HepG2 (cell line): ENCODE measurements around the gene RUNDC1. TPM values are rescaled to one million over a fixed set of nuclear protein-coding genes. Genes with fewer than 3 reads are reported as not detected.

Source experiments
- ARNTL ChIP-seq: sonication (generic); formaldehyde crosslinking; IDR thresholded peaks from 2 replicates; pipeline ENCODE4 v1.4.0; 2020; ENCODE audit warnings: mild to moderate bottlenecking, missing genetic modification reagents
- FOXC1 ChIP-seq: sonication (generic); formaldehyde crosslinking; IDR thresholded peaks from 2 replicates; pipeline ENCODE4 v1.8.0; 2022; ENCODE audit warnings: mild to moderate bottlenecking, missing genetic modification reagents, borderline replicate concordance
- GABPB1 ChIP-seq: IDR thresholded peaks from 2 replicates; pipeline ENCODE4 v1.6.1; 2016; ENCODE audit warnings: mild to moderate bottlenecking, missing genetic modification reagents, moderate library complexity, missing compliant biosample characterization
- KAT8 ChIP-seq: IDR thresholded peaks from 2 replicates; pipeline ENCODE4 v1.6.1; 2016; ENCODE audit warnings: missing genetic modification reagents, missing compliant biosample characterization
- MEIS2 ChIP-seq: sonication (generic); formaldehyde crosslinking; IDR thresholded peaks from 2 replicates; pipeline ENCODE4 v1.9.0; 2021; ENCODE audit warnings: mild to moderate bottlenecking, missing genetic modification reagents
- NONO ChIP-seq, 2 experiments: fragments of 450-650 bp in 1 of 2; sonication (generic) in 1 of 2; formaldehyde crosslinking in 1 of 2; IDR thresholded peaks in 1 of 2; conservative IDR thresholded peaks in 1 of 2; 2 replicates each; pipeline versions ENCODE4 v1.6.1 to v1.8.0; 2017 to 2022; ENCODE audit warnings: mild to moderate bottlenecking in 1 of 2, missing genetic modification reagents in 1 of 2, moderate library complexity in 1 of 2
- NR2F2 ChIP-seq: IDR thresholded peaks from 2 replicates; pipeline ENCODE4 v1.6.1; 2012; ENCODE audit warnings: low read depth, inconsistent platforms, borderline replicate concordance
- POLR2AphosphoS2 ChIP-seq: IDR thresholded peaks from 2 replicates; pipeline ENCODE4 v1.6.1; 2011; ENCODE audit warnings: low read depth, low read length, improper control_type of control experiment
- POLR2AphosphoS5 ChIP-seq: IDR thresholded peaks from 2 replicates; pipeline ENCODE4 v1.6.1; 2012; ENCODE audit warnings: low read depth, low read length
- RARA ChIP-seq: IDR thresholded peaks from 2 replicates; pipeline ENCODE4 v1.6.1; 2016; ENCODE audit warnings: missing genetic modification reagents, missing compliant biosample characterization
- RBFOX2 ChIP-seq: fragments of 200-400 bp; formaldehyde crosslinking; IDR thresholded peaks from 2 replicates; pipeline ENCODE4 v1.6.1; 2017; ENCODE audit warnings: low read depth, mild to moderate bottlenecking, low read length
- RXRA ChIP-seq: sonication (generic); formaldehyde crosslinking; IDR thresholded peaks from 2 replicates; pipeline ENCODE4 v1.5.1; 2020; ENCODE audit warnings: missing genetic modification reagents
- ZBTB42 ChIP-seq: sonication (generic); formaldehyde crosslinking; IDR thresholded peaks from 2 replicates; pipeline ENCODE4 v1.5.0; 2020; ENCODE audit warnings: mild to moderate bottlenecking, missing genetic modification reagents
- ZKSCAN8 ChIP-seq: IDR thresholded peaks from 2 replicates; pipeline ENCODE4 v1.6.1; 2016; ENCODE audit warnings: borderline replicate concordance, missing genetic modification reagents, missing compliant biosample characterization
- ZNF274 ChIP-seq: sonication (generic); formaldehyde crosslinking; IDR thresholded peaks from 2 replicates; pipeline ENCODE4 v1.5.1; 2020; ENCODE audit warnings: mild to moderate bottlenecking, missing genetic modification reagents
- ZNF605 ChIP-seq: sonication (generic); formaldehyde crosslinking; IDR thresholded peaks from 2 replicates; pipeline ENCODE4 v1.8.0; 2022; ENCODE audit warnings: mild to moderate bottlenecking, missing genetic modification reagents
- ZNF607 ChIP-seq: sonication (generic); formaldehyde crosslinking; IDR thresholded peaks from 2 replicates; pipeline ENCODE4 v1.5.1; 2020; ENCODE audit warnings: missing genetic modification reagents, mild to moderate bottlenecking, borderline replicate concordance
- ZNF615 ChIP-seq: sonication (generic); formaldehyde crosslinking; IDR thresholded peaks from 2 replicates; pipeline ENCODE4 v1.5.0; 2020; ENCODE audit warnings: mild to moderate bottlenecking, missing genetic modification reagents, borderline replicate concordance
- ZNF629 ChIP-seq: sonication (generic); formaldehyde crosslinking; conservative IDR thresholded peaks from 2 replicates; pipeline ENCODE4 v1.5.0; 2020; ENCODE audit warnings: missing genetic modification reagents
- ZSCAN31 ChIP-seq: sonication (generic); formaldehyde crosslinking; IDR thresholded peaks from 2 replicates; pipeline ENCODE4 v1.5.0; 2020; ENCODE audit warnings: low read depth, mild to moderate bottlenecking, missing genetic modification reagents
- polyA plus RNA-seq, 8 experiments: library from polyadenylated mRNA; depleted of rRNA in 3 of 8; stranded (reverse) in 7 of 8; unstranded in 1 of 8; fragments of >200 nt; fragmentation: Illumina TruSeq in 4 of 8; extraction: Trizol in 4 of 8; gene quantifications; 2 replicates each; pipeline versions ENCODE4 v1.2.1 to v1.2.3, GENCODE V29; 2011 to 2016; ENCODE audit warnings: low read depth in 4 of 8, missing spikeins in 1 of 8, mixed read lengths in 1 of 8; ENCODE audit not compliant: insufficient read depth in 1 of 8
- total RNA-seq, 5 experiments: library from RNA; depleted of rRNA; stranded (reverse); fragments of >200 nt; fragmentation: Illumina TruSeq; extraction: Trizol; gene quantifications; 2 replicates each; pipeline ENCODE4 v1.2.3, GENCODE V29; 2016; ENCODE audit warnings: low read depth in 1 of 5
- TF ChIP-seq, protein P1 (sequence below): sonication (generic); formaldehyde crosslinking; IDR thresholded peaks from 2 replicates; pipeline ENCODE4 v1.5.0; 2020; ENCODE audit warnings: mild to moderate bottlenecking, missing genetic modification reagents, moderate library complexity
- TF ChIP-seq, protein P2 (sequence below): IDR thresholded peaks from 2 replicates; pipeline ENCODE4 v1.6.1; 2018; ENCODE audit warnings: missing genetic modification reagents, mild to moderate bottlenecking, missing compliant biosample characterization
- TF ChIP-seq, protein P3 (sequence below): IDR thresholded peaks from 2 replicates; pipeline ENCODE4 v1.6.1; 2016; ENCODE audit warnings: missing genetic modification reagents, missing compliant biosample characterization
- TF ChIP-seq, protein P4 (sequence below): sonication (generic); formaldehyde crosslinking; IDR thresholded peaks from 2 replicates; pipeline ENCODE4 v1.5.0; 2020; ENCODE audit warnings: mild to moderate bottlenecking, missing genetic modification reagents, borderline replicate concordance

Gene RUNDC1
- total and polyA plus RNA-seq, 2 of the 13 experiments (the other 11 are each of a cell fraction or from before 2014, with no cell fraction given): 10.3 to 11.4 TPM

DNA sequence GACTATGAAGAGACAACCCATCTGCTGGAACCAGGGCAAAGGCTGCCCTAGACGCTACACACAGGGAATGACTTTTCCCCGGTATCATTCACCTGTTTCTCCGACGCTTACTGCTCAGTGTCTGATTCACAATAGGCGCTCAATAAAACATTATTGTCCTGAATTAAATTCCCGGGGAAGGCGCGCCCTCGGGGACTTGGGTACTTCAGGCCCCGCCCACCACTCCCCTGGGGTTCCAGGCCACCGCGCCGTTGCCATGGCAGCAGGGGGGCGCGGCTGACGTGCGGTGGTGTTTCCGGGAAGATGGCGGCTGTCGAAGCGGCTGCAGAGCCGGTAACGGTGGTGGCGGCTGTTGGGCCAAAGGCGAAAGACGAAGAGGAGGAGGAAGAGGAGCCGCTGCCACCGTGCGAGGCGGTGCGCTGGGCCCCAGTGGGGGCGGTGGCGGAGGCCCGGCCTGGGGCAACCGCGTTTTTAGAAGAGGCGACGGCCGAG lies at the start of gene RUNDC1 (continued):
- TF ChIP-seq ZKSCAN8 (CRISPR knock-in tag) (0 out of 2 replicates have a peak, but pooled peaks have one; percentile 42), RXRA (CRISPR knock-in tag) (peak; percentile 52), RARA (CRISPR knock-in tag) (0 out of 2 replicates have a peak, but pooled peaks have one; percentile 1), ZNF605 (peak; percentile 79), FOXC1 (CRISPR knock-in tag) (peak; percentile 32; the same call in 1 of the 2 replicates), ZNF607 (CRISPR knock-in tag) (no peak; the same call in 1 of the 2 replicates), ZSCAN31 (CRISPR knock-in tag) (no peak; the same call in 1 of the 2 replicates), ZNF615 (CRISPR knock-in tag) (no peak), MEIS2 (CRISPR knock-in tag) (no peak), GABPB1 (peak; percentile 92), ARNTL (CRISPR knock-in tag) (0 out of 2 replicates have a peak, but pooled peaks have one; percentile 17), ZBTB42 (CRISPR knock-in tag) (0 out of 2 replicates have a peak, but pooled peaks have one; percentile 2), POLR2AphosphoS2 (no peak), POLR2AphosphoS5 (peak; percentile 54; the same call in 1 of the 2 replicates), RBFOX2 (peak; percentile 88), NR2F2 (peak; percentile 7; the same call in 1 of the 2 replicates), NONO (IDR thresholded peaks at IDR 0.05) (no peak), NONO (CRISPR knock-in tag; conservative IDR thresholded peaks at IDR 0.05) (peak; percentile 90), KAT8 (peak; percentile 65), ZNF274 (peak; percentile 13; the same call in 1 of the 2 replicates), ZNF629 (CRISPR knock-in tag) (no peak)
- TF ChIP-seq, protein P1, sequence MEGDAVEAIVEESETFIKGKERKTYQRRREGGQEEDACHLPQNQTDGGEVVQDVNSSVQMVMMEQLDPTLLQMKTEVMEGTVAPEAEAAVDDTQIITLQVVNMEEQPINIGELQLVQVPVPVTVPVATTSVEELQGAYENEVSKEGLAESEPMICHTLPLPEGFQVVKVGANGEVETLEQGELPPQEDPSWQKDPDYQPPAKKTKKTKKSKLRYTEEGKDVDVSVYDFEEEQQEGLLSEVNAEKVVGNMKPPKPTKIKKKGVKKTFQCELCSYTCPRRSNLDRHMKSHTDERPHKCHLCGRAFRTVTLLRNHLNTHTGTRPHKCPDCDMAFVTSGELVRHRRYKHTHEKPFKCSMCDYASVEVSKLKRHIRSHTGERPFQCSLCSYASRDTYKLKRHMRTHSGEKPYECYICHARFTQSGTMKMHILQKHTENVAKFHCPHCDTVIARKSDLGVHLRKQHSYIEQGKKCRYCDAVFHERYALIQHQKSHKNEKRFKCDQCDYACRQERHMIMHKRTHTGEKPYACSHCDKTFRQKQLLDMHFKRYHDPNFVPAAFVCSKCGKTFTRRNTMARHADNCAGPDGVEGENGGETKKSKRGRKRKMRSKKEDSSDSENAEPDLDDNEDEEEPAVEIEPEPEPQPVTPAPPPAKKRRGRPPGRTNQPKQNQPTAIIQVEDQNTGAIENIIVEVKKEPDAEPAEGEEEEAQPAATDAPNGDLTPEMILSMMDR (CRISPR knock-in tag): no peak
- TF ChIP-seq, protein P2, sequence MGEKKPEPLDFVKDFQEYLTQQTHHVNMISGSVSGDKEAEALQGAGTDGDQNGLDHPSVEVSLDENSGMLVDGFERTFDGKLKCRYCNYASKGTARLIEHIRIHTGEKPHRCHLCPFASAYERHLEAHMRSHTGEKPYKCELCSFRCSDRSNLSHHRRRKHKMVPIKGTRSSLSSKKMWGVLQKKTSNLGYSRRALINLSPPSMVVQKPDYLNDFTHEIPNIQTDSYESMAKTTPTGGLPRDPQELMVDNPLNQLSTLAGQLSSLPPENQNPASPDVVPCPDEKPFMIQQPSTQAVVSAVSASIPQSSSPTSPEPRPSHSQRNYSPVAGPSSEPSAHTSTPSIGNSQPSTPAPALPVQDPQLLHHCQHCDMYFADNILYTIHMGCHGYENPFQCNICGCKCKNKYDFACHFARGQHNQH: peak; percentile 82
- TF ChIP-seq, protein P3, sequence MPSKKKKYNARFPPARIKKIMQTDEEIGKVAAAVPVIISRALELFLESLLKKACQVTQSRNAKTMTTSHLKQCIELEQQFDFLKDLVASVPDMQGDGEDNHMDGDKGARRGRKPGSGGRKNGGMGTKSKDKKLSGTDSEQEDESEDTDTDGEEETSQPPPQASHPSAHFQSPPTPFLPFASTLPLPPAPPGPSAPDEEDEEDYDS (CRISPR knock-in tag): peak; percentile 65
- TF ChIP-seq, protein P4, sequence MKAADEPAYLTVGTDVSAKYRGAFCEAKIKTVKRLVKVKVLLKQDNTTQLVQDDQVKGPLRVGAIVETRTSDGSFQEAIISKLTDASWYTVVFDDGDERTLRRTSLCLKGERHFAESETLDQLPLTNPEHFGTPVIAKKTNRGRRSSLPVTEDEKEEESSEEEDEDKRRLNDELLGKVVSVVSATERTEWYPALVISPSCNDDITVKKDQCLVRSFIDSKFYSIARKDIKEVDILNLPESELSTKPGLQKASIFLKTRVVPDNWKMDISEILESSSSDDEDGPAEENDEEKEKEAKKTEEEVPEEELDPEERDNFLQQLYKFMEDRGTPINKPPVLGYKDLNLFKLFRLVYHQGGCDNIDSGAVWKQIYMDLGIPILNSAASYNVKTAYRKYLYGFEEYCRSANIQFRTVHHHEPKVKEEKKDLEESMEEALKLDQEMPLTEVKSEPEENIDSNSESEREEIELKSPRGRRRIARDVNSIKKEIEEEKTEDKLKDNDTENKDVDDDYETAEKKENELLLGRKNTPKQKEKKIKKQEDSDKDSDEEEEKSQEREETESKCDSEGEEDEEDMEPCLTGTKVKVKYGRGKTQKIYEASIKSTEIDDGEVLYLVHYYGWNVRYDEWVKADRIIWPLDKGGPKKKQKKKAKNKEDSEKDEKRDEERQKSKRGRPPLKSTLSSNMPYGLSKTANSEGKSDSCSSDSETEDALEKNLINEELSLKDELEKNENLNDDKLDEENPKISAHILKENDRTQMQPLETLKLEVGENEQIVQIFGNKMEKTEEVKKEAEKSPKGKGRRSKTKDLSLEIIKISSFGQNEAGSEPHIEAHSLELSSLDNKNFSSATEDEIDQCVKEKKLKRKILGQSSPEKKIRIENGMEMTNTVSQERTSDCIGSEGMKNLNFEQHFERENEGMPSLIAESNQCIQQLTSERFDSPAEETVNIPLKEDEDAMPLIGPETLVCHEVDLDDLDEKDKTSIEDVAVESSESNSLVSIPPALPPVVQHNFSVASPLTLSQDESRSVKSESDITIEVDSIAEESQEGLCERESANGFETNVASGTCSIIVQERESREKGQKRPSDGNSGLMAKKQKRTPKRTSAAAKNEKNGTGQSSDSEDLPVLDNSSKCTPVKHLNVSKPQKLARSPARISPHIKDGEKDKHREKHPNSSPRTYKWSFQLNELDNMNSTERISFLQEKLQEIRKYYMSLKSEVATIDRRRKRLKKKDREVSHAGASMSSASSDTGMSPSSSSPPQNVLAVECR (CRISPR knock-in tag): peak; percentile 99
